ENCODE data around the gene GTF3C2.
"Not testable (repeated sequence)": the region's sequence is repeated elsewhere in the genome, so short reads cannot be mapped to it uniquely, and the experiment has no call there.

Gene GTF3C2

DNA sequence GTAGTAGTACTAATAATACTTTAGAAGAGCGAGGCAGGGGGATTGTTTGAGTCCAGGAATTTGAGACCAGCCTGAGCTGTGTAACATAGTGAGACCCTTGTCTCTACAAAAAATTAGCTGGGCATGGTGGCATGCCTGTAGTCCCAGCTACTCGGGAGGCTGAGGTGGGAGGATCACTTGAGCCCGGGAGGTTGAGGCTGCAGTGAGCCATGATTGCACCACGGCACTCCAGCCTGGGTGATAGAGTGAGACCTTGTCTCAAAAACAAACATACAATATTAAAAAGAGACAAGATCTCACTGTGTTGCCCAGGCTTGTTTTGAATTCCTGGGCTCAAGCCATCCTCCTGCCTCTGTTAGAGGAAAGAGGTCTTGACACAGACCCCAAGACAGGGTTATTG, 56.0 kb downstream of the GTF3C2 start:
- not testable (repeated sequence) for DNase-seq (ENCODE audit: low read depth, low spot score)

- no peak for DNase-seq (ENCODE audit: low read depth, low spot score)
Measured at GRCh38 chr2:27298391-27299080, 58.0 kb downstream of the GTF3C2 start.

GRCh38 chr2:27297195-27297594, 59.4 kb downstream of the GTF3C2 start:
- no peak for DNase-seq (ENCODE audit: low read depth, low spot score)

- DNase-seq (ENCODE audit: low read depth, low spot score) = no peak
Measured at GRCh38 chr2:27296481-27296880, 60.1 kb downstream of the GTF3C2 start.

DNA sequence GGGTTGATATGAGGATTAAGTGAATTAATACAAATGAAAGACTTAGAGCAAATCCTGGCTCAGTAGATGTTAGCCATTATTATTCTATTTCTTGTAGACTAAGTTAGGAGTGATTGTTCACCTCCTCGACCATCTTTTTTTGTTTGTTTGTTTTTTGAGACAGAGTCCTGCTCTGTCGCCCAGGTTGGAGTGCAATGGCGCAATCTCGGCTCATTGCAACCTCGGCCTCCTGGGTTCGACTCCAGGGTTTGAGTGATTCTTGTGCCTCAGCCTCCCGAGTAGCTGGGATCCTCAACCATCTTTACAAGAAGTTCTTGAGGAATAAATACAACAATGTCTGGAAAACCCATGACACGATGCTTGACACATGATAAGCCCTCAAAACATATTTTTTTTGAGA, 61.6 kb downstream of the GTF3C2 start:
- no peak for DNase-seq (ENCODE audit: low read depth, low spot score)

- DNase-seq (ENCODE audit: low read depth, low spot score) = peak; percentile 60
Measured at GRCh38 chr2:27291865-27292264, 64.7 kb downstream of the GTF3C2 start.

GRCh38 chr2:27290549-27290948, 66.0 kb downstream of the GTF3C2 start:
- DNase-seq (ENCODE audit: low read depth, low spot score) = no peak

GRCh38 chr2:27288610-27289009, 68.0 kb downstream of the GTF3C2 start:
- no peak for DNase-seq (ENCODE audit: low read depth, low spot score)

- no peak for DNase-seq (ENCODE audit: low read depth, low spot score)
Measured at GRCh38 chr2:27285481-27285880, 71.1 kb downstream of the GTF3C2 start.

DNA sequence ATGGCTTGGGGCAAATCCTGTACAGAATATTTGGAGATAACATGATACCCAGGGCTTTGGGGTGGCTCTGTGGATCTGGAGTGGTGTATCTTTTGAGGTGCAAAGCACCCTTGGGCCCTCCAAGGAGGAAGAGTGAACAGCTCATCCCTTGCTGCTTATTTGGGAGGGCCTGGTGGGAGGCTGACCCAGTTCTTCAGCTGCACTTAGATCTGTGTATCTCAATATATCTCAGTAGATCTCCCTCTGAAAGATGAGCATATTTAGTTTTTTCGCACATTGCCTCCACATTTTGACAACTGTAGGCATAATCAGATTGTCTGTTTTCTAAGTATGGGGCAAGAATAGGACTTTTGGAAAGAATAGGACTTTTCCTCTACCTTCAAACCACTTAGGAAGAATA, 71.6 kb downstream of the GTF3C2 start:
- DNase-seq (ENCODE audit: low read depth, low spot score) = no peak

GRCh38 chr2:27282892-27283291, 73.7 kb downstream of the GTF3C2 start:
- DNase-seq (ENCODE audit: low read depth, low spot score) = peak; percentile 58

DNA sequence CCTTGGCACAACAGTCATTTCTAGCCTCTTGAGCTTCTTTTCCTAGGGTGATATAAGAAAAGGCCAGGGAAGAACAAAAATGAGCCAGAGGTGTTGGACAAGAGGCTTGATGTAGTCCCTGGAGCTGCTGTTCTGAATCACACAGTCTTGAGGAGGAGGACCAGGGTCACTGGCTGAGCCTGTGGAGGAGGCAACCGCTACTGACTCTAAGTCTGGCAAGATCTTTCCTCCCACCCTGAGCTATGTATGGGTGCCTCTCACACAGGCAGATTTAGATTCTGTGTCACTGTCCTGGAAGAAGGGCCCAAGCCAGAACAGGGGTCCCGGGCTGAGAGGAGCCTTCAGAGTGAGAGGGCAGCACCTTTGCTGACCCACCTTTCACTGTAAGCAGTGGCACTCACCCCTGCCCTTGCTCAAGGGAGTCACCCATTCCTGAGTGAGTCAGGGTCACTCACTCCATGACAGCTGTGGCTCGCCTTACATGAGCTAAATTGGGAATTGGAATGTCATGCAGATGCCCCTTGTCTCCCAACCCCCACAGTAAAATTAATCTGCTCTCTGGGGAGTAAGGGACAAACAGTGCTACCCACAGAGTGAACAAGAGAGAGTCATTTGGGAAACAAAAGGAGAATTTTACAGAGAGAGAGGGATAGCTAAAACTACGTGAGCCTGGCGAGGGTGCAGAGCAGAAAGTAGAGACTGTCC, 74.6 kb downstream of the GTF3C2 start, which contains the start of gene TRIM54:
Gene TRIM54 (plus strand): TSS at position 575 of the 705 bp plus-strand sequence. CDS start 303 bp downstream, outside the sequence.
- DNase-seq (ENCODE audit: low read depth, low spot score) = no peak

DNA sequence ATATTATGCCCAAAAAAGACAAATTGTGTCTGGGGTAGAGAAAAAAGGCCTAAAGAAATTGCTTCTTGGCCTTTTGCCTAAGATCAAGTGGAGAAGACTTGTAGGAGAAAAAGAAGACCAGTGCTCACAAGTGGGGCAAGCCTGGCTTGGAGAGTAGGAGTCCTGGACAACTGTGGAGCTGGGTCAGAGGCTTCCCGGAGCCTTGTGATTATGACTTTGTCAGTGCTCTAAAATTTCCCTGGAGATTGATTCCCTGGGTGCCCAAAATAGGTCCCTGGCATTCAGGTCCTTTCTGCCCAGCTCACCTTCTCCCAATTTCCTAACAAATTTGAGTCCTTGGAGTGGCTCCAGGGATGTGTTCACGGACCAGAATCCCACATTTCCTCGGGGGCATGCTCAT, 75.1 kb downstream of the GTF3C2 start:
- no peak for DNase-seq (ENCODE audit: low read depth, low spot score)

DNA sequence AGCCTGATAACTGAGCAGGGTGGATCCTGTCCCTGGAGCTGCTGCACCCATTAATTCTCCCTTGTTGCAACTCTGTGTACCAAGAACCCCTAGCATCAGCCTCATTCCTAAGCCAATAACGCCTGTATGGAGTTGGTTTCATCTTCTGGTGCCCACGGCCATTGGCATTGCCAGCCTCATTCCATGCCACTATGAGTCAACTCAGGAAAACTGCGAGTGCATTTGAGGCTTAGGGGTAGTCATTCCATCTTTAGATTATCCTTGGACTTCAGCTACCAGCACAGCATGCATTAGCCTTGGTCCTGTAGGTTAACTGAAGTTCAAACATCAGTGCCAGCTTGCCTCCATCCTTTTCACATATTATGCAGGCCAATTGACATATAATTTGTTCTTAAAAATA, 75.7 kb downstream of the GTF3C2 start:
- no peak for DNase-seq (ENCODE audit: low read depth, low spot score)

DNA sequence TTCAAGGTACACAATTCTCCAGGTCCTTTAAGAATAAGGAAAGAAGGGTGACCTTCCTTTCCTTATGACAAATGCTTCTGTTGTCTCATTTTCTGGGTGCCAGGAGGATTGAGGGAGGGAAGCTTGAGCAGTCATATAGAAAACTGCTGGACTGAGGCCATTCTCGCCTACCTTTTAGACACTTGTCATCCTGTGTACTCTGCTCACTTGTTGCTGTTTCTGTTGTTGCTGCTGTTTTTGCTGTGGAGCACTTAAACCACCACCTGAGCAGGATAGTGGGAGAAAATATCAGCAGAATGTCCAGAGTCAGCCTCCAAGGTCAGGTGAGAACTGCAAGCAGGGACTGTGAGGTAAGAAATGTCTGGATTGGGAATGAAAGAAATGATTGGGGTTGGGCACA, 78.6 kb downstream of the GTF3C2 start:
- DNase-seq (ENCODE audit: low read depth, low spot score) = no peak
